ENCODE data around the gene PLD2.

PLD2 gene

GRCh38 chr17:4849011-4849536, 42.1 kb downstream of the PLD2 start:
- H3F3A ChIP-seq (ENCODE audit: insufficient read depth) = no peaks in the 10 kb centered on the region
- no peaks in the 10 kb centered on the region for H3K9me3 ChIP-seq (ENCODE audit: insufficient read depth, low read length)
- no peaks in the 10 kb centered on the region for H3K9me2 ChIP-seq (replicated peaks; ENCODE audit: insufficient read depth, low read length)
- H3K4me2 ChIP-seq (ENCODE audit: low read depth, low read length, poor library complexity, severe bottlenecking) = no peak overlapping the region
- no peak overlapping the region for H3K4me3 ChIP-seq (ENCODE audit: insufficient read depth, low read length, poor library complexity, severe bottlenecking)
- no peak overlapping the region for H3K9ac ChIP-seq (ENCODE audit: low read length)
- no peaks in the 10 kb centered on the region for H3K36me3 ChIP-seq (ENCODE audit: low read length)
- peaks cover 25% of the 10 kb centered on the region for H3K79me2 ChIP-seq (ENCODE audit: insufficient read depth, low read length)
- H4K20me1 ChIP-seq (ENCODE audit: low read depth, low read length) = no peaks in the 10 kb centered on the region; the same call in 1 of the 2 replicates
- H3K27me3 ChIP-seq (ENCODE audit: low read length) = no peaks in the 10 kb centered on the region
- no peak overlapping the region for H3K27ac ChIP-seq (ENCODE audit: low read depth, low read length)
- no peak for TF ChIP-seq EZH2phosphoT487 (conservative IDR thresholded peaks at IDR 0.05; ENCODE audit: low read length)
- TF ChIP-seq CTCF (IDR thresholded peaks at IDR 0.05; ENCODE audit: insufficient read depth, low read length, poor library complexity, severe bottlenecking) = no peak
- no peak overlapping the region for H2AFZ ChIP-seq (ENCODE audit: low read depth, low read length, severe bottlenecking)

GRCh38 chr17:4850246-4850645, 43.3 kb downstream of the PLD2 start:
- no peaks in the 10 kb centered on the region for H3K27me3 ChIP-seq (ENCODE audit: low read length)
- no peak overlapping the region for H3K4me3 ChIP-seq (ENCODE audit: insufficient read depth, low read length, poor library complexity, severe bottlenecking)
- H4K20me1 ChIP-seq (ENCODE audit: low read depth, low read length) = no peaks in the 10 kb centered on the region; the same call in 1 of the 2 replicates
- no peaks in the 10 kb centered on the region for H3K9me2 ChIP-seq (replicated peaks; ENCODE audit: insufficient read depth, low read length)
- H3F3A ChIP-seq (ENCODE audit: insufficient read depth) = no peaks in the 10 kb centered on the region
- TF ChIP-seq CTCF (IDR thresholded peaks at IDR 0.05; ENCODE audit: insufficient read depth, low read length, poor library complexity, severe bottlenecking) (no peak), EZH2phosphoT487 (conservative IDR thresholded peaks at IDR 0.05; ENCODE audit: low read length) (no peak)
- no peak overlapping the region for H3K4me2 ChIP-seq (ENCODE audit: low read depth, low read length, poor library complexity, severe bottlenecking)
- H3K9ac ChIP-seq (ENCODE audit: low read length) = no peak overlapping the region
- H3K79me2 ChIP-seq (ENCODE audit: insufficient read depth, low read length) = peaks cover 19% of the 10 kb centered on the region
- H3K27ac ChIP-seq (ENCODE audit: low read depth, low read length) = no peak overlapping the region
- H3K9me3 ChIP-seq (ENCODE audit: insufficient read depth, low read length) = no peaks in the 10 kb centered on the region
- no peak overlapping the region for H2AFZ ChIP-seq (ENCODE audit: low read depth, low read length, severe bottlenecking)
- no peaks in the 10 kb centered on the region for H3K36me3 ChIP-seq (ENCODE audit: low read length)

- Histone ChIP-seq H3F3A (ENCODE audit: insufficient read depth) (no peaks in the 10 kb centered on the region), H3K9ac (ENCODE audit: low read length) (no peak overlapping the region), H3K4me2 (ENCODE audit: low read depth, low read length, poor library complexity, severe bottlenecking) (no peak overlapping the region), H3K27ac (ENCODE audit: low read depth, low read length) (no peak overlapping the region), H3K36me3 (ENCODE audit: low read length) (no peaks in the 10 kb centered on the region), H4K20me1 (ENCODE audit: low read depth, low read length) (no peaks in the 10 kb centered on the region; the same call in 1 of the 2 replicates), H3K79me2 (ENCODE audit: insufficient read depth, low read length) (peaks cover 15% of the 10 kb centered on the region), H3K4me3 (ENCODE audit: insufficient read depth, low read length, poor library complexity, severe bottlenecking) (no peak overlapping the region), H3K27me3 (ENCODE audit: low read length) (no peaks in the 10 kb centered on the region), H3K9me3 (ENCODE audit: insufficient read depth, low read length) (no peaks in the 10 kb centered on the region), H2AFZ (ENCODE audit: low read depth, low read length, severe bottlenecking) (no peak overlapping the region), H3K9me2 (replicated peaks; ENCODE audit: insufficient read depth, low read length) (no peaks in the 10 kb centered on the region)
- TF ChIP-seq EZH2phosphoT487 (conservative IDR thresholded peaks at IDR 0.05; ENCODE audit: low read length) (no peak), CTCF (IDR thresholded peaks at IDR 0.05; ENCODE audit: insufficient read depth, low read length, poor library complexity, severe bottlenecking) (no peak)
These were observed 44.1 kb downstream of the PLD2 start for GRCh38 chr17:4851084-4851483.
